DMS 273 treated with DMSO at 0.1 percent for 48 hours (cell line): ENCODE results near the gene DSCAML1.

Experiments
- DNase-seq: peaks from one replicate; lab custom pipeline; 2025; lab: John Stamatoyannopoulos, UW

The DSCAML1 gene

GRCh38 chr11:117548876-117549275 is 248.1 kb downstream of the DSCAML1 start:
- no peak for DNase-seq

GRCh38 chr11:117547946-117548345 is 249.1 kb downstream of the DSCAML1 start:
- DNase-seq: no peak

- DNase-seq: no peak
Measured at GRCh38 chr11:117547195-117547850, 249.7 kb downstream of the DSCAML1 start.

- DNase-seq: no peak
Measured at GRCh38 chr11:117546431-117547194, 250.4 kb downstream of the DSCAML1 start.

- DNase-seq: no peak
Measured at GRCh38 chr11:117545706-117546105, 251.3 kb downstream of the DSCAML1 start.

GRCh38 chr11:117544130-117544800 is 252.8 kb downstream of the DSCAML1 start:
- no peak for DNase-seq

- no peak for DNase-seq
Measured at GRCh38 chr11:117541211-117541610, 255.8 kb downstream of the DSCAML1 start.

GRCh38 chr11:117538263-117539135 is 258.5 kb downstream of the DSCAML1 start:
- DNase-seq: no peak

- no peak for DNase-seq
Measured at GRCh38 chr11:117535850-117536411, 261.1 kb downstream of the DSCAML1 start.

- no peak for DNase-seq
Measured at GRCh38 chr11:117535201-117535849, 261.7 kb downstream of the DSCAML1 start.

GRCh38 chr11:117532568-117532967 is 264.4 kb downstream of the DSCAML1 start:
- DNase-seq: no peak

GRCh38 chr11:117529816-117530215 is 267.2 kb downstream of the DSCAML1 start:
- DNase-seq: no peak

- peak; percentile 60 for DNase-seq
Measured at GRCh38 chr11:117528097-117528721, 268.8 kb downstream of the DSCAML1 start.

GRCh38 chr11:117527271-117527670 is 269.7 kb downstream of the DSCAML1 start:
- DNase-seq: no peak

GRCh38 chr11:117525866-117526542 is 271.0 kb downstream of the DSCAML1 start:
- DNase-seq: no peak

GRCh38 chr11:117524468-117525183 is 272.4 kb downstream of the DSCAML1 start:
- no peak for DNase-seq

GRCh38 chr11:117523680-117524079 is 273.3 kb downstream of the DSCAML1 start:
- DNase-seq: no peak

GRCh38 chr11:117521974-117522373 is 275.0 kb downstream of the DSCAML1 start:
- no peak for DNase-seq

GRCh38 chr11:117520966-117521365 is 276.1 kb downstream of the DSCAML1 start:
- no peak for DNase-seq
